Panc1 (cell line): Measurements from ENCODE around the gene TMC5. TPM values are rescaled to one million over a fixed set of nuclear protein-coding genes. Genes with fewer than 3 reads are reported as not detected.

ENCODE experiments used
- ATAC-seq: fragments of 200-7000 bp; cut with Tn5 transposase; 2 replicates; pipeline ENCODE4 v1.9.1; 2020; ENCODE audit warnings: mild to moderate bottlenecking, moderate library complexity
- BruUV-seq: library from RNA; stranded (reverse); fragments of 400-500 nt; replicated peaks from 2 replicates; lab custom pipeline; 2021; lab: Mats Ljungman, UMichigan
- CTCF ChIA-PET: fragments of 300-600 bp; sonication (Branson Sonifier 250); formaldehyde crosslinking; loops from one replicate; lab custom pipeline; 2022; ENCODE audit warnings: antibody characterized with exemption; lab: Charles Lee
- POLR2A ChIA-PET: fragments of 300-600 bp; sonication (Branson Sonifier 250); formaldehyde crosslinking; loops from one replicate; lab custom pipeline; 2022; ENCODE audit warnings: antibody characterized with exemption; lab: Charles Lee
- DNase-seq: peaks from one replicate; pipeline ENCODE4 v3.0.0-alpha.2; 2010; ENCODE audit warnings: low read depth, low spot score
- H3K27ac ChIP-seq: 2 replicates; pipeline ENCODE4 v1.5.1; 2011; ENCODE audit warnings: mild to moderate bottlenecking, low read length, inconsistent platforms
- H3K27me3 ChIP-seq: fragments of 200-500 bp; sonication (Bioruptor generic); 2 replicates; pipeline ENCODE4 v1.6.0; 2014; ENCODE audit warnings: low read length, inconsistent platforms; ENCODE audit not compliant: control insufficient read depth, insufficient read depth
- H3K36me3 ChIP-seq: fragments of 200-500 bp; sonication (Bioruptor generic); 2 replicates; pipeline ENCODE4 v1.5.1; 2014; ENCODE audit warnings: inconsistent platforms, mild to moderate bottlenecking, low read length, moderate library complexity; ENCODE audit not compliant: control insufficient read depth, insufficient read depth
- H3K4me1 ChIP-seq: 2 replicates; pipeline ENCODE4 v1.5.1; 2011; ENCODE audit warnings: inconsistent platforms, mild to moderate bottlenecking, low read length, moderate library complexity; ENCODE audit not compliant: control insufficient read depth, insufficient read depth
- H3K4me3 ChIP-seq, 2 experiments: 2 replicates each; pipeline ENCODE4 v1.5.1; 2011 to 2012; ENCODE audit warnings: low read depth in 2 of 2, low read length in 2 of 2, mild to moderate bottlenecking in 2 of 2, inconsistent platforms in 1 of 2, moderate library complexity in 1 of 2
- H3K9me3 ChIP-seq: fragments of 200-500 bp; sonication (Bioruptor generic); 2 replicates; pipeline ENCODE4 v1.5.1; 2014; ENCODE audit warnings: low read depth, mild to moderate bottlenecking, inconsistent platforms, low read length, moderate library complexity; ENCODE audit not compliant: control insufficient read depth, insufficient read depth
- POLR2AphosphoS5 ChIP-seq: IDR thresholded peaks from 2 replicates; pipeline ENCODE4 v1.6.1; 2012; ENCODE audit warnings: mild to moderate bottlenecking, low read depth, low read length, moderate library complexity
- SIN3A ChIP-seq: IDR thresholded peaks from 2 replicates; pipeline ENCODE4 v1.6.1; 2012; ENCODE audit warnings: low read depth, mild to moderate bottlenecking, low read length, moderate library complexity, borderline replicate concordance; ENCODE audit not compliant: insufficient read depth
- TCF7L2 ChIP-seq: IDR thresholded peaks from 2 replicates; pipeline ENCODE4 v1.6.1; 2011; ENCODE audit warnings: mild to moderate bottlenecking, low read depth, low read length, inconsistent platforms
- in situ Hi-C: cut with HindIII; loops from 2 replicates; pipeline ENCODE4 v1.10.0; 2016; ENCODE audit warnings: low sequenced_read_pairs, low pct_unique_long_range_greater_than_20kb
- intact Hi-C: fragments of 100-400 bp; cut with micrococcal nuclease; formaldehyde crosslinking; loops from one replicate; pipeline ENCODE4 v1.10.0; 2022; ENCODE audit not compliant: unreplicated experiment
- total RNA-seq: library from RNA; stranded (reverse); gene quantifications from one replicate; pipeline ENCODE4 v1.2.1, GENCODE V29; 2021; ENCODE audit not compliant: unreplicated experiment
- TF ChIP-seq, protein P1 (sequence below), 2 experiments: IDR thresholded peaks; 2 replicates each; pipeline ENCODE4 v1.6.1; 2011 to 2012; ENCODE audit warnings: low read depth in 2 of 2, control low read depth in 1 of 2, low read length in 1 of 2, mild to moderate bottlenecking in 1 of 2, moderate library complexity in 1 of 2; ENCODE audit not compliant: insufficient read depth in 1 of 2
- TF ChIP-seq, protein P2 (sequence below): fragments of 450-650 bp; IDR thresholded peaks from 2 replicates; pipeline ENCODE4 v1.5.1; 2017; ENCODE audit warnings: mild to moderate bottlenecking

Gene TMC5
- total RNA-seq, 1 experiment from 2014 or later, result 1.4 TPM

DNA sequence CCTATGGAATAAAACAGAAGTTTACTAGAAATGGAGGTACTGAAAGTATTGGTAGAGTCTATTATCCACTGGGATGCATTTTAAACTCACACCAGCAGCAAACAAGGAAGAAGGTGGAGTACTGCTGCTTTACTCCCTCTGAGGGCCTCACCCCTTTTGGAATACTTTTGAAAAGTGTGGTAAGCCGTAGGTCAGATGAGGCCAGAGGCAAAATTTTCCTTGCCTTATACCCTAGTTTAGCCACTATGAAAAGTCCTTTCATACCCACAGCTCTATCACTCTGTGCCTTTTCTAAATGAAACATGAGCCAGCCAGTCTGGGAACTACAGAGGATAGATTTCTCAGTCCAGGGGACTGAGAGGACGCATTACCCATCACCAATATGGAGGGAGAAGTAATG lies 90.2 kb downstream of the TMC5 start:
- intact Hi-C loops (loop anchor here (10.0 kb wide), 1 partner anchor 423 kb away; no protein-coding TSS in a partner anchor), in situ Hi-C loops (no loop called here)
- DNase-seq (no peak), ATAC-seq (no peak)
- no peak overlapping the region for H3K4me3 ChIP-seq
- ChIA-PET POLR2A (interaction anchor here (0.6 kb wide), 1 partner anchor 715 kb away, joined by 8 read pairs; no protein-coding TSS in a partner anchor), CTCF (interaction anchor here (0.6 kb wide), 1 partner anchor 169 kb away, joined by 5 read pairs; no protein-coding TSS in a partner anchor)
- no peaks in the 10 kb centered on the region for H3K4me1 ChIP-seq
- BruUV-seq, result no TSS peak
- H3K27ac ChIP-seq, result no peak overlapping the region
- H3K36me3 ChIP-seq, result peaks cover 33% of the 10 kb centered on the region
- H3K9me3 ChIP-seq, result no peaks in the 10 kb centered on the region
- no peak for TF ChIP-seq POLR2AphosphoS5
- TF ChIP-seq, protein P1, sequence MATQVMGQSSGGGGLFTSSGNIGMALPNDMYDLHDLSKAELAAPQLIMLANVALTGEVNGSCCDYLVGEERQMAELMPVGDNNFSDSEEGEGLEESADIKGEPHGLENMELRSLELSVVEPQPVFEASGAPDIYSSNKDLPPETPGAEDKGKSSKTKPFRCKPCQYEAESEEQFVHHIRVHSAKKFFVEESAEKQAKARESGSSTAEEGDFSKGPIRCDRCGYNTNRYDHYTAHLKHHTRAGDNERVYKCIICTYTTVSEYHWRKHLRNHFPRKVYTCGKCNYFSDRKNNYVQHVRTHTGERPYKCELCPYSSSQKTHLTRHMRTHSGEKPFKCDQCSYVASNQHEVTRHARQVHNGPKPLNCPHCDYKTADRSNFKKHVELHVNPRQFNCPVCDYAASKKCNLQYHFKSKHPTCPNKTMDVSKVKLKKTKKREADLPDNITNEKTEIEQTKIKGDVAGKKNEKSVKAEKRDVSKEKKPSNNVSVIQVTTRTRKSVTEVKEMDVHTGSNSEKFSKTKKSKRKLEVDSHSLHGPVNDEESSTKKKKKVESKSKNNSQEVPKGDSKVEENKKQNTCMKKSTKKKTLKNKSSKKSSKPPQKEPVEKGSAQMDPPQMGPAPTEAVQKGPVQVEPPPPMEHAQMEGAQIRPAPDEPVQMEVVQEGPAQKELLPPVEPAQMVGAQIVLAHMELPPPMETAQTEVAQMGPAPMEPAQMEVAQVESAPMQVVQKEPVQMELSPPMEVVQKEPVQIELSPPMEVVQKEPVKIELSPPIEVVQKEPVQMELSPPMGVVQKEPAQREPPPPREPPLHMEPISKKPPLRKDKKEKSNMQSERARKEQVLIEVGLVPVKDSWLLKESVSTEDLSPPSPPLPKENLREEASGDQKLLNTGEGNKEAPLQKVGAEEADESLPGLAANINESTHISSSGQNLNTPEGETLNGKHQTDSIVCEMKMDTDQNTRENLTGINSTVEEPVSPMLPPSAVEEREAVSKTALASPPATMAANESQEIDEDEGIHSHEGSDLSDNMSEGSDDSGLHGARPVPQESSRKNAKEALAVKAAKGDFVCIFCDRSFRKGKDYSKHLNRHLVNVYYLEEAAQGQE (IDR thresholded peaks at IDR 0.05; ENCODE audit: insufficient read depth in 1 of 2, low read depth in 2 of 2, low read length in 1 of 2), result no peak
- TF ChIP-seq, protein P2, sequence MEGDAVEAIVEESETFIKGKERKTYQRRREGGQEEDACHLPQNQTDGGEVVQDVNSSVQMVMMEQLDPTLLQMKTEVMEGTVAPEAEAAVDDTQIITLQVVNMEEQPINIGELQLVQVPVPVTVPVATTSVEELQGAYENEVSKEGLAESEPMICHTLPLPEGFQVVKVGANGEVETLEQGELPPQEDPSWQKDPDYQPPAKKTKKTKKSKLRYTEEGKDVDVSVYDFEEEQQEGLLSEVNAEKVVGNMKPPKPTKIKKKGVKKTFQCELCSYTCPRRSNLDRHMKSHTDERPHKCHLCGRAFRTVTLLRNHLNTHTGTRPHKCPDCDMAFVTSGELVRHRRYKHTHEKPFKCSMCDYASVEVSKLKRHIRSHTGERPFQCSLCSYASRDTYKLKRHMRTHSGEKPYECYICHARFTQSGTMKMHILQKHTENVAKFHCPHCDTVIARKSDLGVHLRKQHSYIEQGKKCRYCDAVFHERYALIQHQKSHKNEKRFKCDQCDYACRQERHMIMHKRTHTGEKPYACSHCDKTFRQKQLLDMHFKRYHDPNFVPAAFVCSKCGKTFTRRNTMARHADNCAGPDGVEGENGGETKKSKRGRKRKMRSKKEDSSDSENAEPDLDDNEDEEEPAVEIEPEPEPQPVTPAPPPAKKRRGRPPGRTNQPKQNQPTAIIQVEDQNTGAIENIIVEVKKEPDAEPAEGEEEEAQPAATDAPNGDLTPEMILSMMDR, result no peak
- TF ChIP-seq SIN3A, result no peak
- no peak for TF ChIP-seq TCF7L2
- no peaks in the 10 kb centered on the region for H3K27me3 ChIP-seq

DNA sequence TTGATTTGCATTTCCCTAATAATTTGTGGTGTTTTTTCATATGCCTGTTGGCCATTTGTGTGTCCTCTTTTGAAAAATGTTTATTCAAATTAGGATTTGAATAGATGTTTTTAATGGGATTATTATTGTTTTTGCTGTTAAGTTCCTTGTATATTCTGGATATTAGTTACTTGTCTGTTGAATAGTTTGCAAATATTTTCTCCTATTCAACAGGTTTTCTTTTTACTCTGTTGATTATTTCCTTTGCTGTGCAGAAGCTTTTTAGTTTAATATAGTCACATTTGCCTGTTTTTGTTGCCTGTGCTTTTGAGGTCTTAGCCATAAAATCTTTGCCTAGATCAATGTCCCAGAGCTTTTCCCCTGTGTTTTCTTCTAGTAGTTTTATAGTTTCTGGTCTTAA lies 94.6 kb downstream of the TMC5 start:
- in situ Hi-C loops (no loop called here), intact Hi-C loops (no loop called here)
- Histone ChIP-seq H3K4me3 (no peak overlapping the region), H3K27me3 (no peaks in the 10 kb centered on the region), H3K36me3 (peaks cover 29% of the 10 kb centered on the region), H3K27ac (no peak overlapping the region), H3K9me3 (no peaks in the 10 kb centered on the region), H3K4me1 (no peaks in the 10 kb centered on the region)
- no TSS peak for BruUV-seq
- ATAC-seq, result no peak
- ChIA-PET POLR2A (no interaction called here), CTCF (no interaction called here)
- no peak for DNase-seq
- TF ChIP-seq POLR2AphosphoS5, result no peak
- no peak for TF ChIP-seq TCF7L2
- TF ChIP-seq SIN3A, result no peak
- TF ChIP-seq, protein P1 (IDR thresholded peaks at IDR 0.05; ENCODE audit: insufficient read depth in 1 of 2, low read depth in 2 of 2, low read length in 1 of 2), result no peak
- TF ChIP-seq, protein P2, result no peak
